ENCODE results near the gene CTSW. TPM values are rescaled to one million over a fixed set of nuclear protein-coding genes. Genes with fewer than 3 reads are reported as not detected.
"Not testable (repeated sequence)": the region's sequence is repeated elsewhere in the genome, so short reads cannot be mapped to it uniquely, and the experiment has no call there.

CTSW gene
- polyA plus RNA-seq, 1 donor (not counting 4 experiments of a cell fraction or from before 2014, with no cell fraction given), result not detected

DNA sequence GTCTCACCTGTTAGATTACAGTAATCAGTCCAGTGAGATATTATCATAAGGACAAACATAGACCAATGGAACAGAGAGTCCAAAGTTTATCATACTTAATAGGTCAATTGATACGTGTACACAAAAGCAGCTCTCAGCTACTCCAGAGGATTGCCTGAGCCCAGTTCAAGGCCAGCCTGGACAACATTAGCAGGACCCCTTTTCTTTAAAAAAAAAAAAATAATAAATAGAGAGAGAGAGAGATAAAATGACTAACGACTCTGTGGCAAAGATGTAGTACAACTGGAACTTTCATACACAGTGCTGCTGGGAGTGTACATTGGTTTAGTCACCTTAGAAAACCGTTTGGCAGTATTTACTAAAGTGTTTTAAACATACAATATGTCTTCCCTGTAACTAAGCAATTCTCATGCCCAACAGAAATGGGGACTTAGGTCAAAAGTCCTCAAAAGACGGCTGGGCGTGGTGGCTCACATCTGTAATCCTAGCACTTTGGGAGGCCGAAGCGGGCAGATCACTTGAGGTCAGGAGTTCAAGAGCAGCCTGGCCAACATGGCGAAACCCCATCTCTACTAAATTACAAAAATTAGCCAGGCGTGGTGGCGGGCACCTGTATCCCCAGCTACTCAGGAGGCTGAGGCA is 35.3 kb upstream of the CTSW start:
- Histone ChIP-seq H3K9ac (ENCODE audit: control insufficient read depth, extremely low read depth, insufficient read depth, low read length) (no peak overlapping the region), H3K4me3 (ENCODE audit: control insufficient read depth in 2 of 3, extremely low read depth in 1 of 3, insufficient read depth in 2 of 3, low read depth in 1 of 3, low read length in 3 of 3) (no peak overlapping the region), H3K4me2 (ENCODE audit: control insufficient read depth, extremely low read depth, insufficient read depth, low read depth, low read length) (no peak overlapping the region), H3K4me1 (ENCODE audit: control insufficient read depth, extremely low read depth, insufficient read depth, low read length) (peaks cover 4% of the 10 kb centered on the region), H2AFZ (ENCODE audit: control insufficient read depth, low read length) (no peak overlapping the region), H3K27ac (ENCODE audit: control insufficient read depth, insufficient read depth, low read length) (no peak overlapping the region), H3K27me3 (ENCODE audit: control insufficient read depth, extremely low read depth, insufficient read depth, low read length) (no peaks in the 10 kb centered on the region), H4K20me1 (ENCODE audit: control insufficient read depth, extremely low read depth, insufficient read depth, low read length) (no peaks in the 10 kb centered on the region), H3K36me3 (ENCODE audit: control insufficient read depth in 2 of 2, extremely low read depth in 1 of 2, insufficient read depth in 2 of 2, low read length in 2 of 2) (no peaks in the 10 kb centered on the region), H3K79me2 (ENCODE audit: control insufficient read depth, insufficient read depth, low read length) (no peaks in the 10 kb centered on the region), H3K9me1 (ENCODE audit: control insufficient read depth, extremely low read depth, insufficient read depth, low read length) (no peaks in the 10 kb centered on the region), H3K9me3 (ENCODE audit: control insufficient read depth, low read depth, low read length) (no peaks in the 10 kb centered on the region)
- dilution Hi-C loops (cut with MboI; ENCODE audit: extremely low pct_ligation_motif_present, low sequenced_read_pairs), result no loop called here
- FAIRE-seq, result no peak
- no peak for DNase-seq (ENCODE audit: low read depth, low spot score)
- TF ChIP-seq, protein P1, sequence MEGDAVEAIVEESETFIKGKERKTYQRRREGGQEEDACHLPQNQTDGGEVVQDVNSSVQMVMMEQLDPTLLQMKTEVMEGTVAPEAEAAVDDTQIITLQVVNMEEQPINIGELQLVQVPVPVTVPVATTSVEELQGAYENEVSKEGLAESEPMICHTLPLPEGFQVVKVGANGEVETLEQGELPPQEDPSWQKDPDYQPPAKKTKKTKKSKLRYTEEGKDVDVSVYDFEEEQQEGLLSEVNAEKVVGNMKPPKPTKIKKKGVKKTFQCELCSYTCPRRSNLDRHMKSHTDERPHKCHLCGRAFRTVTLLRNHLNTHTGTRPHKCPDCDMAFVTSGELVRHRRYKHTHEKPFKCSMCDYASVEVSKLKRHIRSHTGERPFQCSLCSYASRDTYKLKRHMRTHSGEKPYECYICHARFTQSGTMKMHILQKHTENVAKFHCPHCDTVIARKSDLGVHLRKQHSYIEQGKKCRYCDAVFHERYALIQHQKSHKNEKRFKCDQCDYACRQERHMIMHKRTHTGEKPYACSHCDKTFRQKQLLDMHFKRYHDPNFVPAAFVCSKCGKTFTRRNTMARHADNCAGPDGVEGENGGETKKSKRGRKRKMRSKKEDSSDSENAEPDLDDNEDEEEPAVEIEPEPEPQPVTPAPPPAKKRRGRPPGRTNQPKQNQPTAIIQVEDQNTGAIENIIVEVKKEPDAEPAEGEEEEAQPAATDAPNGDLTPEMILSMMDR (optimal IDR thresholded peaks at IDR 0.05 in 1 of 3, IDR thresholded peaks at IDR 0.05 in 1 of 3, conservative IDR thresholded peaks at IDR 0.05 in 1 of 3; ENCODE audit: extremely low read depth in 1 of 3, insufficient read depth in 2 of 3, low read length in 3 of 3), result no peak
- no peak for TF ChIP-seq EZH2 (IDR thresholded peaks at IDR 0.05; ENCODE audit: low read length)

DNA sequence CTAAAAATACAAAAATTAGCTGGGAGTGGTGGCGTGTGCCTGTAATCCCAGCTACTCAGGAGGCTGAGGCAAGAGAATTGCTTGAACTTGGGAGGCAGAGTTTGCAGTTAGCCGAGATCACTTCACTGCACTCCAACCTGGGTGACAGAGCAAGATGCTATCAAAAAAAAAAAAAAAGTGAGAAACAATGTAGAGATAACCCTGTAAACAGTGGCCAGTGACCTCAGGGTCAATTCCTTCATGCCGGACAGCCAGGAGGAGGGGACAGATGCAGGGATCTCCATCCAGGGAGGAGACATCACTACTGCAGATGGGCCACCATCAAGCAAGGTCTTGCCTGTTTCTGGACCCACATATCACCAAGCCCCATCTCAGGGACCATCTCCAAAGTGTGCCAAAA is 31.9 kb upstream of the CTSW start:
- peaks cover 5% of the 10 kb centered on the region for H4K20me1 ChIP-seq (ENCODE audit: control insufficient read depth, extremely low read depth, insufficient read depth, low read length)
- DNase-seq (ENCODE audit: low read depth, low spot score) (no peak), FAIRE-seq (no peak)
- no peak overlapping the region for H3K9ac ChIP-seq (ENCODE audit: control insufficient read depth, extremely low read depth, insufficient read depth, low read length)
- H3K79me2 ChIP-seq (ENCODE audit: control insufficient read depth, insufficient read depth, low read length), result no peaks in the 10 kb centered on the region
- H2AFZ ChIP-seq (ENCODE audit: control insufficient read depth, low read length), result no peak overlapping the region
- no peaks in the 10 kb centered on the region for H3K27me3 ChIP-seq (ENCODE audit: control insufficient read depth, extremely low read depth, insufficient read depth, low read length)
- TF ChIP-seq, protein P1 (optimal IDR thresholded peaks at IDR 0.05 in 1 of 3, IDR thresholded peaks at IDR 0.05 in 1 of 3, conservative IDR thresholded peaks at IDR 0.05 in 1 of 3; ENCODE audit: extremely low read depth in 1 of 3, insufficient read depth in 2 of 3, low read length in 3 of 3), result no peak
- TF ChIP-seq EZH2 (IDR thresholded peaks at IDR 0.05; ENCODE audit: low read length), result no peak
- H3K9me3 ChIP-seq (ENCODE audit: control insufficient read depth, low read depth, low read length), result no peaks in the 10 kb centered on the region
- dilution Hi-C loops (cut with MboI; ENCODE audit: extremely low pct_ligation_motif_present, low sequenced_read_pairs), result no loop called here
- no peak overlapping the region for H3K27ac ChIP-seq (ENCODE audit: control insufficient read depth, insufficient read depth, low read length)
- H3K9me1 ChIP-seq (ENCODE audit: control insufficient read depth, extremely low read depth, insufficient read depth, low read length), result no peaks in the 10 kb centered on the region
- no peak overlapping the region for H3K4me2 ChIP-seq (ENCODE audit: control insufficient read depth, extremely low read depth, insufficient read depth, low read depth, low read length)
- no peak overlapping the region for H3K4me3 ChIP-seq (ENCODE audit: control insufficient read depth in 2 of 3, extremely low read depth in 1 of 3, insufficient read depth in 2 of 3, low read depth in 1 of 3, low read length in 3 of 3)
- H3K36me3 ChIP-seq (ENCODE audit: control insufficient read depth in 2 of 2, extremely low read depth in 1 of 2, insufficient read depth in 2 of 2, low read length in 2 of 2), result peaks cover 2 to 7% of the 10 kb centered on the region in 2 experiments
- no peaks in the 10 kb centered on the region for H3K4me1 ChIP-seq (ENCODE audit: control insufficient read depth, extremely low read depth, insufficient read depth, low read length)

DNA sequence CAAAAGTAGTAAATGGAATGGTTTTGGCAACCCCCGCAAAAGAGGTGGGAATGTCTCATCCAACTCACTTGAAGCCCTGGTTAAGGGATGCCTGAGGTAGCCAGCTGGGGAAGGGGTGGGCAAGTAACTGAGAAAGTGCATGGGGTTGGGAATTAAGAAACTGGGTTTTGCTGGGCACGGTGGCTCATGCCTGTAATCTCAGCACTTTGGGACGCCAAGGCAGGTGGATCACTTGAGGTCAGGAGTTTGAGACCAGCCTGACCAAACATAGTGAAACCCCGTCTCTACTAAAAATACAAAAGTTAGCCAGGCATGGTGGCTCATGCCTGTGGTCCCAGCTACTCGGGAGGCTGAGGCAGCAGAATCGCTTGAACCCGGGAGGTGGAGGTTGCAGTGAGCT is 30.9 kb upstream of the CTSW start:
- H3K4me1 ChIP-seq (ENCODE audit: control insufficient read depth, extremely low read depth, insufficient read depth, low read length); H3K79me2 ChIP-seq (ENCODE audit: control insufficient read depth, insufficient read depth, low read length); H3K27ac ChIP-seq (ENCODE audit: control insufficient read depth, insufficient read depth, low read length); H3K27me3 ChIP-seq (ENCODE audit: control insufficient read depth, extremely low read depth, insufficient read depth, low read length); H2AFZ ChIP-seq (ENCODE audit: control insufficient read depth, low read length); DNase-seq (ENCODE audit: low read depth, low spot score); H3K4me2 ChIP-seq (ENCODE audit: control insufficient read depth, extremely low read depth, insufficient read depth, low read depth, low read length); H3K9me1 ChIP-seq (ENCODE audit: control insufficient read depth, extremely low read depth, insufficient read depth, low read length); FAIRE-seq; H3K9me3 ChIP-seq (ENCODE audit: control insufficient read depth, low read depth, low read length); H3K9ac ChIP-seq (ENCODE audit: control insufficient read depth, extremely low read depth, insufficient read depth, low read length); dilution Hi-C loops (cut with MboI; ENCODE audit: extremely low pct_ligation_motif_present, low sequenced_read_pairs); H3K4me3 ChIP-seq (ENCODE audit: control insufficient read depth in 2 of 3, extremely low read depth in 1 of 3, insufficient read depth in 2 of 3, low read depth in 1 of 3, low read length in 3 of 3): not testable (repeated sequence)
- Histone ChIP-seq H3K36me3 (ENCODE audit: control insufficient read depth in 2 of 2, extremely low read depth in 1 of 2, insufficient read depth in 2 of 2, low read length in 2 of 2) (peaks cover 9 to 15% of the 10 kb centered on the region in 2 experiments), H4K20me1 (ENCODE audit: control insufficient read depth, extremely low read depth, insufficient read depth, low read length) (peaks cover 13% of the 10 kb centered on the region)
